ENCODE results near the gene BLM. TPM values are rescaled to one million over a fixed set of nuclear protein-coding genes. Genes with fewer than 3 reads are reported as not detected.

Gene BLM
- total and polyA plus RNA-seq, 2 of the 8 experiments (the other 6 are each of a cell fraction or from before 2014, with no cell fraction given) = 15.2 to 46.7 TPM

- Histone ChIP-seq H3K23ac (ENCODE audit: insufficient read length) (no peak overlapping the region), H3K27ac (ENCODE audit: low read depth, low read length) (no peak overlapping the region), H3K23me2 (ENCODE audit: low read depth, low read length) (no peaks in the 10 kb centered on the region), H3K4me3 (ENCODE audit: extremely low read depth in 1 of 4, insufficient read depth in 2 of 4, low read depth in 3 of 4, low read length in 4 of 4) (no peak overlapping the region), H2BK5ac (ENCODE audit: low read depth, low read length) (no peak overlapping the region), H2BK15ac (ENCODE audit: low read length) (no peak overlapping the region), H3K14ac (ENCODE audit: insufficient read length) (no peak overlapping the region), H2AK5ac (ENCODE audit: low read depth, low read length) (no peak overlapping the region), H3K36me3 (ENCODE audit: control insufficient read depth in 2 of 4, insufficient read depth in 4 of 4, low read length in 3 of 4) (no peaks in the 10 kb centered on the region), H3K79me2 (ENCODE audit: control insufficient read depth in 1 of 2, insufficient read depth in 2 of 2, low read length in 2 of 2) (no peaks in the 10 kb centered on the region), H3K56ac (replicated peaks; ENCODE audit: insufficient read length, low read depth, low read length) (no peak overlapping the region), H3K4me2 (ENCODE audit: insufficient read depth in 1 of 2, low read depth in 2 of 2, low read length in 2 of 2) (no peak overlapping the region), H3K4ac (replicated peaks; ENCODE audit: insufficient read length, low read depth, low read length) (no peak overlapping the region), H2AFZ (ENCODE audit: low read length) (no peak overlapping the region), H3K27me3 (replicated peaks in 1 of 4; ENCODE audit: control insufficient read depth in 3 of 4, extremely low read depth in 1 of 4, insufficient read depth in 3 of 4, low read length in 3 of 4) (no peaks in the 10 kb centered on the region), H2BK12ac (ENCODE audit: low read depth, low read length) (no peak overlapping the region), H4K20me1 (replicated peaks in 1 of 2; ENCODE audit: control insufficient read depth in 1 of 2, insufficient read depth in 2 of 2, low read length in 2 of 2) (no peaks in the 10 kb centered on the region), H2BK120ac (replicated peaks; ENCODE audit: low read depth, low read length) (no peak overlapping the region), H2BK20ac (ENCODE audit: low read length) (no peak overlapping the region), H4K5ac (ENCODE audit: insufficient read length, low read depth, low read length) (no peak overlapping the region), H3K79me1 (ENCODE audit: low read depth, low read length) (no peaks in the 10 kb centered on the region), H4K8ac (ENCODE audit: extremely low read depth, insufficient read depth, low read length) (no peak overlapping the region), H3K4me1 (replicated peaks in 1 of 4; ENCODE audit: control insufficient read depth in 3 of 4, insufficient read depth in 4 of 4, low read length in 3 of 4) (no peaks in the 10 kb centered on the region), H3K18ac (ENCODE audit: extremely low read depth, low read length) (no peak overlapping the region), H3K9me3 (ENCODE audit: insufficient read depth in 2 of 2, low read depth in 1 of 2, low read length in 1 of 2) (no peaks in the 10 kb centered on the region), H3K9ac (replicated peaks in 1 of 4; ENCODE audit: extremely low read depth in 1 of 4, low read depth in 3 of 4, low read length in 3 of 4) (no peak overlapping the region), H4K91ac (replicated peaks; ENCODE audit: insufficient read length, low read length) (no peak overlapping the region)
- FAIRE-seq (no peak), DNase-seq (ENCODE audit: low read depth in 1 of 2, low spot score in 2 of 2) (no peak)
- ChIA-PET CTCF (ENCODE audit: partially characterized antibody) (interaction anchor here (1.0 to 2.3 kb wide), 4 partner anchors 11 to 208 kb away, joined by 3 to 14 read pairs (median 9); no protein-coding TSS in a partner anchor), POLR2A (ENCODE audit: partially characterized antibody) (interaction anchor here (0.8 to 1.2 kb wide), 2 partner anchors 8 to 13 kb away, joined by 3 to 4 read pairs; no protein-coding TSS in a partner anchor)
- 88% methylated on average over 12 of the region's 12 CpGs; no CpG with 5 or more reads in 1 of the 2 experiments for WGBS, 2 experiments (ENCODE audit: extremely low coverage in 1 of 2, insufficient coverage in 1 of 2, insufficient read length in 1 of 2, insufficient replicate concordance in 2 of 2, low coverage in 1 of 2, low lambda C conversion rate in 2 of 2, missing lambda C conversion rate in 1 of 2)
- no peak for TF ChIP-seq RXRA (IDR thresholded peaks at IDR 0.05; ENCODE audit: insufficient read depth, low read depth, low read length)
- no peak for TF ChIP-seq SIN3A (conservative IDR thresholded peaks at IDR 0.05 in 1 of 2, IDR thresholded peaks at IDR 0.05 in 1 of 2; ENCODE audit: low read depth in 1 of 2, low read length in 2 of 2)
- no peak for TF ChIP-seq EP300 (IDR thresholded peaks at IDR 0.05; ENCODE audit: borderline replicate concordance in 1 of 2, low read depth in 2 of 2, low read length in 2 of 2)
- no peak for TF ChIP-seq CTBP2 (IDR thresholded peaks at IDR 0.05; ENCODE audit: borderline replicate concordance, insufficient read depth, insufficient read length, low read length)
- no peak for TF ChIP-seq POU5F1 (IDR thresholded peaks at IDR 0.05; ENCODE audit: low read depth, low read length)
- no peak for TF ChIP-seq HDAC2 (IDR thresholded peaks at IDR 0.05; ENCODE audit: borderline replicate concordance in 1 of 2, low read depth in 2 of 2, low read length in 2 of 2)
- no peak for TF ChIP-seq POLR2A (IDR thresholded peaks at IDR 0.05; ENCODE audit: control extremely low read depth in 1 of 2, low read depth in 2 of 2, low read length in 2 of 2)
- TF ChIP-seq RNF2 (IDR thresholded peaks at IDR 0.05; ENCODE audit: borderline replicate concordance, low read depth, low read length, missing control alignments, poor library complexity, severe bottlenecking) = no peak
- TF ChIP-seq EGR1 (IDR thresholded peaks at IDR 0.05; ENCODE audit: borderline replicate concordance, low read depth, low read length) = no peak
- TF ChIP-seq ASH2L (IDR thresholded peaks at IDR 0.05; ENCODE audit: low read length) = no peak
- no peak for TF ChIP-seq CREB1 (IDR thresholded peaks at IDR 0.05)
Observed at GRCh38 chr15:90677807-90678790, 39.0 kb upstream of the BLM start.

Data from H1 (cell line).